Testis (tissue), 2 donors: ENCODE data around the gene SLC25A20.

Source experiments
- CTCF ChIP-seq, 3 experiments: fragments of 450-650 bp in 2 of 3; fragments of 200-600 bp in 1 of 3; sonication (generic) in 1 of 3; IDR thresholded peaks; one replicate each; pipeline ENCODE4 v1.5.1; 2016 to 2019; ENCODE audit warnings: antibody characterized with exemption in 3 of 3, mild to moderate bottlenecking in 2 of 3, moderate library complexity in 1 of 3
- POLR2A ChIP-seq: fragments of 450-650 bp; IDR thresholded peaks from one replicate; pipeline ENCODE4 v1.6.1; 2017; ENCODE audit warnings: antibody characterized with exemption, mild to moderate bottlenecking, moderate library complexity

DNA sequence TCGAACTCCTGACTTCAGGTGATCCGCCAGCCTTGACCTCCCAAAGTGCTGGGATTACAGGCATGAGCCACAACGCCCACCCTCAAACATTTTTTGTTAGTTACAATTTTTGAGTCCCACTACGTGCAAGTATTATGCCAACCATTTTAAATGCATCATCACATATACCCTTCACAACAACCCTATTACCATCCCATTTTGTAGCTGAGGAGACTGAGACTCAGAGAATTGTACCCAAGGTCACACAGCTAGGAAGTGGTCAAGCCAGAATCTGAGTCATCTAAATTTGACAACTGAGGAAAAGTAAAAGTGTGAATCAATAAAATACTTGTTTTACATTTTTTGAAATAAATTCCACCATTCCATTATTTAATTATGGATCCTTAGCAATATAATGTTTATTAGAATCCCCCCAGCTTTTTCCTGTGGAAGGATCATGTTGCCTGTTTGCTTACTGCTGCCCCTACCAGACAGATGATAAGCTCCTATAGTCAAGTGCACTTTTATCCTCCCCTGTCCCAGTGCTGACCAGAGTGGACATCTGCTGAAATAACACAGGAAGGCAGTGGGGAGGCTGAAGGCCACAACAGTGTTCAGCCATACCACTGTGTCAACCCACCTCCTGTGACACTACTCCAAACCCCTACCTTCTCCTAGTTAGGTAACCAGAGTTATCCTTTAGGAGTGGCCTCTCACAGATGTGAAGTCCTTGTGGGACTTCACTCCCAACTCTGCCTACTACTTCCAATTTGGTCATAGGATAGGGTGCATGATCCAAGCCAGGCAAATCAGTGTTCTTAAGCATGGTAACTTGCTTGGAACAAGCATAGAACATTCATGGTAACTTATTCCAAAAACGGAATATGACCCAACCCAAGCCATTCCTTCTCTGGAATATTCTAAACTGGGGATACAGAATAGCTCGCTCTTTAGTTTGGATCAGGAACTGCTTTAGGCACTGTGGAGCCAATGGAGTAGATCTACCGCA is 79.2 kb downstream of the SLC25A20 start:
- no peak for TF ChIP-seq CTCF (IDR thresholded peaks at IDR 0.05)
- no peak for TF ChIP-seq POLR2A
